ENCODE measurements around the gene REC8. TPM values are rescaled to one million over a fixed set of nuclear protein-coding genes. Genes with fewer than 3 reads are reported as not detected.

Gene REC8
- total RNA-seq, 1 donor from 2014 or later: 18.5 TPM

DNA sequence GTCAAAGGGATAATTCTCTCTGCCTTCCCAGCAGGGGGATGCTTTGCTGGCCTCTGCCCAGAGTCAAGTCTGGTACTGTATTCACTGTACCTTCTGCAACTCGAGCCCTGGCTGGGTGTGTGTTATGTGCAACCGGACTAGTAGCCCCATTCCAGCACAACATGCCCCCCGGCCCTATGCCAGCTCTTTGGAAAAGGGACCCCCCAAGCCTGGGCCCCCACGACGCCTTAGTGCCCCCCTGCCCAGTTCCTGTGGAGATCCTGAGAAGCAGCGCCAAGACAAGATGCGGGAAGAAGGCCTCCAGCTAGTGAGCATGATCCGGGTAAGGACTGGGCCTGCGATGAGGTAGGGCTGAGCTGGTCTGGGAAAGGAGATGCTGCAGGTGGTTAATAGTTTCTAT, 21.3 kb upstream of the REC8 start:
- DNase-seq (no peak), ATAC-seq (no peak)
- intact Hi-C loops (cut with DNase I): no loop called here
- Histone ChIP-seq H3K27ac (no peak overlapping the region), H3K27me3 (no peaks in the 10 kb centered on the region), H3K36me3 (peaks cover 69% of the 10 kb centered on the region), H3K4me1 (peaks cover 18% of the 10 kb centered on the region), H3K4me3 (no peak overlapping the region), H3K9me3 (no peaks in the 10 kb centered on the region)
- TF ChIP-seq, protein P1, sequence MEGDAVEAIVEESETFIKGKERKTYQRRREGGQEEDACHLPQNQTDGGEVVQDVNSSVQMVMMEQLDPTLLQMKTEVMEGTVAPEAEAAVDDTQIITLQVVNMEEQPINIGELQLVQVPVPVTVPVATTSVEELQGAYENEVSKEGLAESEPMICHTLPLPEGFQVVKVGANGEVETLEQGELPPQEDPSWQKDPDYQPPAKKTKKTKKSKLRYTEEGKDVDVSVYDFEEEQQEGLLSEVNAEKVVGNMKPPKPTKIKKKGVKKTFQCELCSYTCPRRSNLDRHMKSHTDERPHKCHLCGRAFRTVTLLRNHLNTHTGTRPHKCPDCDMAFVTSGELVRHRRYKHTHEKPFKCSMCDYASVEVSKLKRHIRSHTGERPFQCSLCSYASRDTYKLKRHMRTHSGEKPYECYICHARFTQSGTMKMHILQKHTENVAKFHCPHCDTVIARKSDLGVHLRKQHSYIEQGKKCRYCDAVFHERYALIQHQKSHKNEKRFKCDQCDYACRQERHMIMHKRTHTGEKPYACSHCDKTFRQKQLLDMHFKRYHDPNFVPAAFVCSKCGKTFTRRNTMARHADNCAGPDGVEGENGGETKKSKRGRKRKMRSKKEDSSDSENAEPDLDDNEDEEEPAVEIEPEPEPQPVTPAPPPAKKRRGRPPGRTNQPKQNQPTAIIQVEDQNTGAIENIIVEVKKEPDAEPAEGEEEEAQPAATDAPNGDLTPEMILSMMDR (IDR thresholded peaks at IDR 0.05): no peak

DNA sequence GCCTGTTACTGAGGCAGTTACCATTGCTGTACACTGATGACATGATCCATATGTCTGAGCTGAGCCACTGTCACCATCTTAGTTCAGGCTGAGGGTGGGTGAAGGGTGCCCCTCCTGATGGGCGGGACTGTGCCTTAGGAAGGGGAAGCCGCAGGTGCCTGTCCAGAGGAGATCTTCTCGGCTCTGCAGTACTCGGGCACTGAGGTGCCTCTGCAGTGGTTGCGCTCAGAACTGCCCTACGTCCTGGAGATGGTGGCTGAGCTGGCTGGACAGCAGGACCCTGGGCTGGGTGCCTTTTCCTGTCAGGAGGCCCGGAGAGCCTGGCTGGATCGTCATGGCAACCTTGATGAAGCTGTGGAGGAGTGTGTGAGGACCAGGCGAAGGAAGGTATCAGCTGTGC, 20.9 kb upstream of the REC8 start:
- intact Hi-C loops (cut with DNase I): no loop called here
- TF ChIP-seq, protein P1 (IDR thresholded peaks at IDR 0.05): no peak
- Histone ChIP-seq H3K27me3 (no peaks in the 10 kb centered on the region), H3K4me3 (no peak overlapping the region), H3K4me1 (peaks cover 14% of the 10 kb centered on the region), H3K9me3 (no peaks in the 10 kb centered on the region), H3K27ac (no peak overlapping the region), H3K36me3 (peaks cover 73% of the 10 kb centered on the region)
- ATAC-seq: no peak
- no peak for DNase-seq

DNA sequence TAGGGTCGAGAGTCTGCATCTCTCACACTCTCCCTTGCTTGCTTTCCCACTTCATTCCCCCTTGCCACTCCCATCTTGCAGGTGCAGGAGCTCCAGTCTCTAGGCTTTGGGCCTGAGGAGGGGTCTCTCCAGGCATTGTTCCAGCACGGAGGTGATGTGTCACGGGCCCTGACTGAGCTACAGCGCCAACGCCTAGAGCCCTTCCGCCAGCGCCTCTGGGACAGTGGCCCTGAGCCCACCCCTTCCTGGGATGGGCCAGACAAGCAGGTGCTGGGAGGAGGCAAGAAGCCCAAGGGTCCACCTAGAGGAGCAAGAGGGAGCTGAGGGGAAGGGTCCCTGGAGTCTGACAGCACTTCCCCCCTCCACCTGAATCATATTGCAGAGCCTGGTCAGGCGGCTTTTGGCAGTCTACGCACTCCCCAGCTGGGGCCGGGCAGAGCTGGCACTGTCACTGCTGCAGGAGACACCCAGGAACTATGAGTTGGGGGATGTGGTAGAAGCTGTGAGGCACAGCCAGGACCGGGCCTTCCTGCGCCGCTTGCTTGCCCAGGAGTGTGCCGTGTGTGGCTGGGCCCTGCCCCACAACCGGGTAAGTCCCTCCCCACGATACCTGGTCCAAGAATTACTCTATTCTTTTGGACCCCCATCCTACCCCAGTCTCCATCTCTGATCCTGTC, 20.3 kb upstream of the REC8 start:
- no peak overlapping the region for H3K4me3 ChIP-seq
- no peak for DNase-seq
- H3K27me3 ChIP-seq: no peaks in the 10 kb centered on the region
- H3K36me3 ChIP-seq: peaks cover 79% of the 10 kb centered on the region
- ATAC-seq: no peak
- no peaks in the 10 kb centered on the region for H3K9me3 ChIP-seq
- H3K27ac ChIP-seq: no peak overlapping the region
- intact Hi-C loops (cut with DNase I): no loop called here
- TF ChIP-seq, protein P1 (IDR thresholded peaks at IDR 0.05): no peak
- peaks cover 13% of the 10 kb centered on the region for H3K4me1 ChIP-seq

DNA sequence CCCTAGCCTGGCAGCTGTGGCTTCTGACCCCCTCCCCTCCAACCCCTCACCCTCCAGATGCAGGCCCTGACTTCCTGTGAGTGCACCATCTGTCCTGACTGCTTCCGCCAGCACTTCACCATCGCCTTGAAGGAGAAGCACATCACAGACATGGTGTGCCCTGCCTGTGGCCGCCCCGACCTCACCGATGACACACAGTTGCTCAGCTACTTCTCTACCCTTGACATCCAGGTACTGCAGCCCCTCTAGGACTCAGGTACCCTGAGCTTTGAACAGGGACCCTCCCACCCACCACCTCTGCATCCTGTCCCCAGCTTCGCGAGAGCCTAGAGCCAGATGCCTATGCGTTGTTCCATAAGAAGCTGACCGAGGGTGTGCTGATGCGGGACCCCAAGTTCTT, 16.8 kb upstream of the REC8 start:
- Histone ChIP-seq H3K27ac (no peak overlapping the region), H3K9me3 (no peaks in the 10 kb centered on the region), H3K4me3 (no peak overlapping the region), H3K27me3 (no peaks in the 10 kb centered on the region), H3K4me1 (no peaks in the 10 kb centered on the region), H3K36me3 (peaks cover 86% of the 10 kb centered on the region)
- TF ChIP-seq, protein P1 (IDR thresholded peaks at IDR 0.05): no peak
- DNase-seq: no peak
- intact Hi-C loops (cut with DNase I): no loop called here
- no peak for ATAC-seq

DNA sequence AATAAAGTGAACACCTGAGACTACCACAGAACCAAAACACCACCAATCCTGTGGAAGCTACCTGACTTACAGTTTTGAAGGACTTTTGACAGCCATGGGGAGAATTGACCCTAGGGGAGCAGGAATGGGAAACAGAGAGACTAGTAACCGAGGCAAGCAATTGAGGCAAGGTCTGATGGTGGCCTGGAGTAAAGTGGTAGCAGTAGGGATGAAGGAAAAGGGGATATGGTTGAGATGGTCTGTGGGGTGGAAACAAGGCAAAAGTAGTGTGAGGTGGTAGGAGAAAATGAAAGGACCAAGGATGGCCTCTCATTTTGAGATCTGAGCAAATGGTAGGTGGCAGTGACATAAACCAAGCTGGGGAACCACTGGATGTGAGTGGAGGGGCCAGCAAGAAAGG, 15.0 kb upstream of the REC8 start:
- Histone ChIP-seq H3K36me3 (peaks cover 76% of the 10 kb centered on the region), H3K4me3 (no peak overlapping the region), H3K27ac (no peak overlapping the region), H3K4me1 (peaks cover 6% of the 10 kb centered on the region), H3K27me3 (no peaks in the 10 kb centered on the region), H3K9me3 (no peaks in the 10 kb centered on the region)
- no peak for DNase-seq
- intact Hi-C loops (cut with DNase I): no loop called here
- ATAC-seq: no peak
- TF ChIP-seq, protein P1 (IDR thresholded peaks at IDR 0.05): no peak

DNA sequence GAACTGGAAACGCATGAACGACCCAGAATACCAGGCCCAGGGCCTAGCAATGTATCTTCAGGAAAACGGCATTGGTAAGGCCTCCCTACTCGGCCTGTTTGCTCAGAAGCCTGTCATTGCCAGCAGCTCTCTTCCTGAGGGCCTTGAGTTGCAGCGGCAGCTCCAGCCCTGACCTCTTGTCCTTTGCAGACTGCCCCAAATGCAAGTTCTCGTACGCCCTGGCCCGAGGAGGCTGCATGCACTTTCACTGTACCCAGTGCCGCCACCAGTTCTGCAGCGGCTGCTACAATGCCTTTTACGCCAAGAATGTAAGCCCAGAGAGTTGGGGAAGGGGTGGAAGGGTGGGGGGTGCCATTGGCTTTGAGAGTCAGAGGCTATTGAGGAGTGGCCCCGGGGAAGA, 14.5 kb upstream of the REC8 start:
- Histone ChIP-seq H3K4me3 (no peak overlapping the region), H3K27ac (no peak overlapping the region), H3K27me3 (no peaks in the 10 kb centered on the region), H3K9me3 (no peaks in the 10 kb centered on the region), H3K36me3 (peaks cover 73% of the 10 kb centered on the region), H3K4me1 (peaks cover 11% of the 10 kb centered on the region)
- intact Hi-C loops (cut with DNase I): no loop called here
- ATAC-seq (no peak), DNase-seq (no peak)
- TF ChIP-seq, protein P1 (IDR thresholded peaks at IDR 0.05): no peak

All from upper lobe of right lung (tissue), 1 donor.